ENCODE measurements around the gene HORMAD2.
"Not testable (repeated sequence)": the region's sequence is repeated elsewhere in the genome, so short reads cannot be mapped to it uniquely, and the experiment has no call there.

The HORMAD2 gene

DNA sequence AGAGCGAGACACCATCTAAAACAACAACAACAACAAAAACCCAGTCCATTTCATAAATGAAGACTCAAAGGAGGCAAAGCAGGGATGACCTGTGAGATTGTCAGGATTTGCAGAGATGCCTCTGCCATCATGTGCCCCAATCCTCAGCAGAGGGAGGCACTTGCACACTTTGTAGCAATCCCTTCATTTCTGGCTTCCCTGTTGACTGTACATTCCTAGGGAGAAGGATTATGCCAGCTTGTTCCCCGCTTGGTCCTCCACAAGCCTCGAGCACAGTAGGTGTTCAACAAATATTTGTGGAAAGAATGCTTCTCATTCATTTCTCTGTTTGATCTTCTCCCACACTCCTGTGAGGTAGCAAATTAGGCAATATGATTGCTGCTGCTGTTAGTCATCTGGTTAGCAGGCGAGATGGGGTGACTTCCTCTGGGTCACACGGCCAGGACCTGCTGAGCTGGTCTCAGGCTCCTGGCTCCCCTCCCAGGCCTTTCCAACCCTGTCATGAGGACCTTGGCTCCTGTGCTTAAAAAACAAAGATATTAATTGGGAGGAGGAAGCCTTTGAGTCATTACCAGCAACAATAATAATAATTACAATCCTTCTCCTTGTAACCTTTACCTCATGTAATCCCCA lies 132.2 kb downstream of the HORMAD2 start:
- DNase-seq: no peak

DNA sequence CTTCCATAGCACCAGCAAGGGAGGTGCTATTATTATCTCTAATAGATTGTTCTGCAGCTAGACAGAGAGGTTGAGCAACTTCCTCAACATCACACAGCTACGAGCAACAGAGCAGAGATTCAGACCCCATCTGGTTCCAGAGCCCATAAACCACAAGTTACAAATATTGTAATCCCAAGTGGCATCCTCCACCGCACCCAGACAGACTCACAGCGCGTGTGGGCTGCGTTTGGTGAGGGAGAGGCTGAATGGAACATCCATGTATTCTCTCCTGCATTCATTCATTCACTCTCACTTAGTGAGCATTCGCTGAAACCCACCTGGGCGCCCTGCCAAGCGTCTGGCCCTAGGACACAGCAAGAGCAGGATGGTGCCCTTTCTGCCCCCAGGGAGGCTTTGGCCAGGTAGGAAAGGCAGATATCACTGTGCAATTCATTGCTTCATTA lies 132.8 kb downstream of the HORMAD2 start:
- no peak for DNase-seq

DNA sequence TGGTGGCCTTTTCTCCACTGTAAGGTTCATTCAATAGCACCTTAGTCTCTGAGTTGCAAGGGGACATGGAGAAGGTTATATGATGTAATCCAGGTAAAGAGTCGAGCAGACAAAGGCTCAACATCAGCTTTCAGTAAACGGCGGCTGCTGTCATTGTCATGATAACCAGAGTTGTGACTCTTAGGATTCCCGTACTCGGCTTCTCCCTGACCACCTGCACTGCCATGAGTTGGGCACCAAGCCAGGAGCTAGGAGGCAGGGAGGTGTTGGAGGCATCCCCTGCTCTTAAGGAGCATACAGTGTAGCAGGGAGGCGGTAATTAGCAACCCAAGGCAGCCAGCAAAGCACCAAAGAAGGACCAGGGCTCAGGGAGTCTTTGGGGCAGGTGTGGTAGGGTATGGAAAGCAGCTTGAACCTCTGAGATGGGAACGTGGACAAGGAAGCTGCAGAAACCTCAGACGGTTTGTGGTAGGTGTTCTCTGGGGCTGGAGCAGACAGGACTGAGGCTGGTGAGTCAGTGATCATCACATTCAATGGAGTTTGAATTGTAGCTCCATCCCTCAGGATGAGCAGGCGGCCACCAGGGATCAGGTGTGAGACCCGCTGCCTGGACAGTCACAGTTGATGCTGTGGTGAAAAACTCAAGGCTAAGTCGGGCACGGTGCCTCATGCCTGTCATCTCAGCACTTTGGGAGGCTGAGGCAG lies 134.6 kb downstream of the HORMAD2 start:
- DNase-seq: no peak

DNA sequence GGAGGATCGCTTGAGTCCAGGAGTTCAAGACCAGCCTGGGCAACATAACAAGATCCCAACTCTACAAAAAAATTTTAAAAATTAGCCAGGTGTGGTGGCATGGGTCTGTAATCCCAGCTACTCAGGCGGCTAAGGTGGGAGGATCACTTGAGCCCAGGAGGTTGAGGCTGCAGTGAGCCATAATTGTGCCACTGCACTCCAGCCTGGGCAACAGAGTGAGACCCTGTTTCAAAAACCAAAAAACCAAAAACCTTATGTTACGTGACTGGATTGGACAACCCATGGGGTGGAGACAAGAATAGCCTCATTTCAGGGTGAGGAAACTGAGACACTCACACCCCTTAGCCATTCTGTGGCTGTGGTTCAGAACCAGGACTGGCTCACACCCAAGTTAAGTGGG lies 136.0 kb downstream of the HORMAD2 start:
- not testable (repeated sequence) for DNase-seq

DNA sequence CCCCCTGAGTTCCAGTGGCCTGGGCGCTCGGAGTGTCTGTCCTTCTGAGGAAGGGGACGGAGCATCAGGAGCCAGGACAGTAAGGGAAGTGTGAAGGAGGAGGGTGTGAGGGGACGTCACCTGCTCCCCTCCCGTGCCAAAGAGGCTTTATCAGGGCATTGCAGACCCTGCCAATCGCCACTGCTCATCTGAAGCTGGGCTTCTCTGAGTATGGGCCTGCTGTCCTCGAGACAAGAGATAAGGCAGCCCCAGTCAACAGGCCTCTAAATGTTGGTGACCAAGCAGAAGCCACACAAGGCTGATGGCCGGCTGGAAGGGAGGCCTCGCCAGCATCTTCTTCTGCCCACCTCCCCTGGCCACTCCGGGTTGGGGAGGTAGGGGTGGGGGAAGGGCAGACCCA lies 136.4 kb downstream of the HORMAD2 start:
- DNase-seq: no peak

DNA sequence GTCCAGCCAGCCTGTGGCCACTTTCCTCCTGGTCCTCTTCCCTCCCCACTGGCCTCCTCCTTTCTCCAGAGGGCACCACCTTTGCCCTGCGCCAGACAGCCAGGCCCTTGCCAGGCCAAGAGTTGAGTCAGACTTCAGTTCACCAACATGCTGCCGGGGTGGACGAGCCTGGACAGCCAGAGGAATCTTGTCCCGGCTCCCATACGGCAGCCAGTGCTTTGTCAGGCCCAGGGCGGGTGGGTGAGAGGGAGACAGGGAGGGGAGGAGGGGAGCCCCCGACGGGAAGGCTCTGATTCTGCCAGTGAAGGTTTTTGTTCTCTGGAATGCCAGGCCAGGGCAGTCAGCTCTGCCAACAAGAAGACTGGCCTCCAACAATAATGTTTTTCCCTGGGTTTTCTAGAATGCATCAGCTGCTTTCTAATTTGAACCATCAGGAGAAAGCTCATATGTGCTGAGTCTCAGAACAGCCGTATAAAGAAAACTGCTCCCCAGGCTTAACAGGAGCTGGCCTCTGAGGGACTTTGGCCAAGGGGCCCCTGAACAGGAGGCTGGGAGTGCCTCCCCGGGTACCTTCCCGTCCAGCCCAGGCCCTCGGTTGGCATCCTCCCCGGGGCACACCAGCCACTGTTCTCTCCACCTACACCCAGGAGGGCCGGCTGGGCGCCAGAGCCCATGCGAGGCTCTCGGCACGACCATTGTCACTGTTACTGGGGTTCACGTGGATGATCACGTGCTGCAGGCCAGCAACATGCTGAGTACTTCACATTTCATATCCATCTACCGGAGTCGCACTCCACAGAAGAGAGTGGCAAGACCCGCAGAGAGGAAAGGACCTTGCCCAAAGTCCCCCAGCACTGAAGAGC lies 137.7 kb downstream of the HORMAD2 start:
- DNase-seq: no peak

DNA sequence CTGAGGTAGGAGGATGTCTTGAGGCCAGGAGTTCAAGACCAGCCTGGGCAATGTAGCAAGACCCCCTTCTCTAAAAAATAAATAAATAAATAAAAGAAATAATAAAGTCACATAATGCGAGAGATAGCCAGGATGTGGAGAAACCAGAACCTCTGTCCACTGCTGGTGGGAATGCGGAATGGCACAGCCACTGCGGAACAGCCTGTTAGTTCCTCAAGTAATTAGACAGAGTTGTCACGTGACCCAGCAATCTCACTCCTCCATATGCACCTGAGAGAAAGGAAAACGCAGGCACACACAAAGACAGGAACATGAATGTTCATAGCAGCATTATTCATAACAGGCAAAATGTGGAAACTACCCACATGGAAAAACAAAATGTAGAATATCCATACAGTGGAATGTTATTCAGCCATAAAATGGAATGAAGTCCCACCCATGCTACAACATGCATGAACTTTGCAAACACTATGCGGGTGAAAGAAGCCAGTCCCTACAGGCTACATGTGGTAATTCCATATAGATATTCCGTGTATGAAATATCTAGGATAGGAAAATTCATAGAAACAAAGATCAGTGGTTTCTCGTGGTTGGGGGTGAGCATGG lies 138.9 kb downstream of the HORMAD2 start:
- DNase-seq: no peak

DNA sequence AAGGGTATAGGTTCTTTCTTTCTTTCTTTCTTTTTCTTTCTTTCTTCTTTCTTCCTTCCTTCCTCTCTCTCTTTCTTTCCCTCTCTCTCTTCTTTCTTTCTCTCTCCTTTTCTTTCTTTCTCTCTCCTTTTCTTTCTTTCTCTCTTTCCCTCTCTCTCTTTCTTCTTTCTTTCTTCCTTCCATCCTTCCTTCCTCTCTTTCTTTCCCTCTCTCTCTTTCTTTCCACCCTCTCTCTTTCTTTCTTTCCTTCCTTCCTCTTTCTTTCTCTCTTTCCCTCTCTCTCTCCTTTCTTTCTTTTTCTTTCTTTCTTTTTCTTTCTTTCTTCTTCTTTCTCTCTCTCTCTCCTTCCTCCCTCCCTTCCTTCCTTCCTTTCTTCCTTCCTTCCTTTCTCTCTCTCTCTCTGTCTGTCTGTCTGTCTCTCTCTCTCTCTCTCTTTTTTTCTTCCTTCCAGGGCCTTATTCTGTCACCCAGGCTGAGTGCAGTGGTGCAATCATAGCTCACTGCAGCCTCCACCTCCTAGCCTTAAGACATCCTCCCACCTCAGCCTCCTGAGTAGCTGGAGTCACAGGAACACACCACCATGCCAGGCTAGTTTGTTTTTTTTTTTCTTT lies 139.5 kb downstream of the HORMAD2 start:
- no peak for DNase-seq

DNA sequence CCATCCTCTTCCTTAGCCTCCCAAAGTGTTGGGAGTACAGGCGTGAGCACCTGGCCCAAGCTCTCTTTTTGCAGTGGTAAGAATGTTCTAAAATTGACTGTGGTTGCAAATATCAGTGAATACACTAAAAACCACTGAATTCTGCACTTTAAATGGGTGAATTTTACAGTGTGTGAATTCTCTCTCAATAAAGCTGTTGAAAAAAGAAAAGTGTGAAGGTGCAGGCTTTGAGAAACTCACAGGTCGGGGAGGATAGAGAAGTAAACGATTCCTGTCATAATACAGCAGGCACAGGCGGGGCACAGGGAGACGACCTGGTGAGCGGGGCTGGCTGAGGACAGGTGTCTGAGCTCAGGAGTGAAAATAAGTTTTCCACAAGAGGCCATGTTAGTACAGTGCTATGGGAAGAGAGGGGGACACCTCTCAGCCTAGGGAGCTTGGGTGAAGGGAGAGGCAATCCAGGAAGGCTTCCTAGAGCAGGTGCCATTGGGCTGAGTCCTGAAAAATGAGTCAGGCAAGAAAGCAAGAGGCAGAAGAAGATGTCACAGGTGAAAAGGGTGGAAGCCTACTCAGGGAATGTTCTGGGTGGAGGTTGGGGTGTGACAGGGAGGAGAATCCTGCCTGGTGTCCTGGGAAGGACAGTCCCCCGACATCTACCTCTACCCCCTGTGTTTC lies 140.2 kb downstream of the HORMAD2 start:
- no peak for DNase-seq

DNA sequence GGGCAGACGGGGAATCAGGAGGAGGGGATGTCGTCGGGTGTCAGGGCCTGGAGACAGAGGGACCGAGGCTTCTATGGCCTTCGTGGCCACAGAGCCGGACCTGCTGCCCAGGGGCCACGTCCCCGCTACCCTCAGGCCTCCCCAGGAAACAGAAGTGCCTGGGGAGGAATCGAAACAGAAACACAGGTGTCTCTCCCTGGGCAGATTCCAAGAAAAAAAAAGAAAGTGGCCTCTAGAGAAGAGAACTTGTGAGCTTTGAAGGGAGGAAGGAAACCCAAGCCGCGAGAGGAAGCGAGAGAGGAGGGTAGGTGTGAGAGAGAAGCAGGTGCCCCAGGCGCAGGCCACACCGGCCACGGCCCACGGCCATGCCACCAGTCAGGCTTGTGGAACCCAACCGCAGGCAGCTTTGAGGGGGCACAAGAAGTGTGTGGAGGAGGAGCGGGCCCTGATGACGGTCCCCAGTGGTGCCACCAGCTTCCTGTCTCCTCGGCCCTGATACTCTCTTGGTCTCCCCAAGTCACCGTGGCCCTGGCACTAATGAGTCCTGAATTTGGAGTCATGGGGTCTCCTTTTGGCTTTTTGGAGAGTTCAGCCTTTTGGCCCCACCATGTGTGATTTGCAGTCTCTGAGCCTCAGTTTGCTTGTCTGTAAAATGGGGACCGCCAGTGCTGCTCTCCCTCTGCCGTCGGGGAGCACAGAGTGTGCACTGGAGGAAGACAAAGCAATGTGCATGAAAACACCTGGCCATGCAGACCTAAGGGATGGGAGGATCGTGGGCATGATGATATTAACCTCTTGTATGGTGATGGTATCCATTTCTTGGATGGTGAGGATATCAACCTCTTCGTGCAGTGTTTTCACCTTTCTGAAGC lies 141.1 kb downstream of the HORMAD2 start:
- peak; percentile 30 for DNase-seq

DNA sequence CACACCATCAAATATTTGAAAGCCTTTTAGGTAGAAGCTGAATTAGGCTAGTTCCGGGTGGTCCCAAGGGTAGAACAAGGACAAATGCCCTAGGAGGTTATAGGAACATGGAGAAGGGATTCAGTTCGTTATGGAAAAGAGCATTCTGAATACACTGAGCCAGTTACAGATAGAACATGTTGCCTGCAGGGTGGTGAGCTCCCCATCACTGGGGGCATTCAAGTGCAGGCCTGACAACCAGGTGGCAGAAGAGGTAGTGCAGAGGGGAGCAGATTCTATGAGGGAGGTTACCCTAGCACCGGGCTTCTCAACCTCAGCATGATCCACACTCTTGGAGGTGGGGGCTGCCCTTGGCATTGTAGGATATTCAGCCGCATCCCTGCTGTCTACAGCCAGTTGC lies 142.1 kb downstream of the HORMAD2 start:
- DNase-seq: no peak

DNA sequence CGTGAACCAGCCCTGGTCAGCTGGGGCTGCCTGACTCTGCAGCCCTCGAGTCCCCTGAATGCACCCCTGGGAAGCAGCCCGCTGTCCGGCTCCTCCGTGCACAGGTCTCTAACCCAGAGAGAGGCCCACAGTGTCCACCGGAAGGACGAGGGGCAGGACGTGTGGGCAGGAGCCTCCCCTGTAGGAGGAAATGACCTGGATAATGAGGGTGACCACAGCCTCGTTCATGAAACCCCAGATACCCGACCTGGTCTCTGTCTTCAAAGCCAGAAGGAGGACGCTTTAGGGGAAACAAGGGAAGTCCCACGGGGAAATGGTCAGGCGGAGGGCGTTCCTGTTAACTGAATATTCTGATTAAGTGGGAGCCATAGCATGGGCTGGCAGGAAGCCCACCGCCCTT lies 143.0 kb downstream of the HORMAD2 start:
- DNase-seq: no peak

DNA sequence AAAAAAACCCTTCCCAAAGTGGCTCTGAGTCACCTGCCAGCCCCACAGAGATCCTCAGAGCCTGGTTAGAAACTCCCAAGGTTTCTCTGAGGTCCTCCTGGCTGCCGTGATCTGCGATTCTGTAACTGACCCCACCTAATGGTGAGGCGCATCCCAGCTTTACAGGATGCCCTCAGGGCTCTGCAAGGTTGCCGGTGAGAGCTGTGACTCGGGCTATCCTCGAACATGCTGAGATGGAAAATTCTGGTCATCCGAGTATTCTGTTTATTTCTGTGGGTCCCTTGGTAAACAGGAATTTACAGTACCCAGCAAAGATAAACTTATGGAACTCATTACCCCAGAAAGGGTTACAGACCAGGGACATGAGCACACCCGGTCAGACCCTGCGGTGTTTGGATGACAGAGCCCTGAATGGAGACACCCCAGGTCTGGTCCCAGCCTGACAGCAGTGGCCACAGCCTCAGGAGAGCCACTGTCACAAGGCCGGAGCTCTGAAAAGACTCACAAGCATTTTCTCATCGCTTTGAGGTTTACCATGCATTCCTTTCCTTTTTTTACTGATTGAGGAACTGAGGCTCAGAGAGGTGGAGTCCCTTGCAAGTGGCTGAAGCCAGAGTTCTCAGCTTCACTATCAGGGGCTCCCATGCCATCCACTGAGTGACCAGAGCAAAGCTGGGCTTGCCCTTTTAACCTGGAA lies 144.0 kb downstream of the HORMAD2 start:
- DNase-seq: no peak

DNA sequence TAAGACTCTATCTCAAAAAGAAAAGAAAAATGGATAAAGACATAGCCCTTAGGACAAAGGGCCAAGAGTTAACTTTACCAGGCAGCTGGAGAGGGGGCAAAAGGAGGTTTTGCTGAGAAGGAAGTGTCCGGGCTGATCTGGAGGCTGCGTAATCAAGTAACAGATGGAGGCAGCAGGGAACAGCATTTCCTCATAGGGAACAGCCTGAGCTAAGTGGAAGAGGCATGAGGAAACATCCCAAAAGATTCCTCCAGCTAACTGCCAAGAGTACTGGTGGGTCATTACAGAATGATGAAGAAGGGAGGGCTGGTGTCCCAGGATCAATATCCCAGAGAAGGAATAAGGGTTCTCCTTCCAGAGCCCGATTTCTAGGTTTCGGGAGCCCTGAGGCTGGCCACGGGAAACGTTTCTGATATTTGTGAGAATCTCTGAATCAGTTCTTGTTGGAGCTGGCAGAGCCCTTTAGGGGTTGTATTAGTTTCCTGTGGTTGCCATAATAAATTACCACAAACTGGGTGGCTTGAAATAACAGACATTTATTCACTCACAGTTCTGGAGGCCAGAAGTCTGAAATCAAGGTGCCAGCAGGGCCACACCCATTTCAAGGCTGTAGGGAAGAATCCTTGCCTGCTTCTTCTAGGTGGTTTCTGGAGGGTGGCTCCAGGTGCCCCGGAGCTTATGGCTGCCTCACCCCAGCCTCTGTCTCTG lies 145.1 kb downstream of the HORMAD2 start:
- DNase-seq: no peak

DNA sequence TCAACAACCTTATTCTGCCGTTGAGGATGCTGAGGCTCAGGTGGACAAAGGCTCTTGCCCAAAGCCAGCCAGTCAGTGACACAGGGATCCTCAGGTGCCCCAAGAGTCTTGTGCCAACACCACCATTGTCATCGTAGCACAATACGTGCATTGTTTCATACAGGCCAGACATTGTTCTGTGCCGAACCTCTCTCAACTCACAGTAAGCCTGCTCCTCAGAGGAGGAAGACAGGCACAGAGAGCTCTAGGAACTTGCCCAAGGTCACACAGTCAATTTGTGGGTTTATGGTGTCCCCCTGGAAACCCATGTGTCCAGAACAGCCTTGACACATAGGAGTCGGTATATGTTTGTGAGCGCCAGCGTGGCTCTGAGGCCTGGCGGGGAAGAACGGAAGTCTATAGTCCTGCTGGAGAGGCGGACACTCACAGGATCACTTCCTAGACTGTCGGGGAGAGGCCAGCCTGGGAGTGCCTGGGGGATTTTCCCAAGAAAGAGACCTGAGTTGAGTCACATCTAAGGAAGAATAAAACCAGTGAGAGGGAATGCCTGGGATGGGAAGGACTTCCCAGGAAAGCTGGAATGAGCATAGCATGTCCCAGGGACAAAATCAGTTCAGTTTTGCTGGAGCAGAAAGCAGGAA lies 146.0 kb downstream of the HORMAD2 start:
- no peak for DNase-seq

All from activated CD4-positive, alpha-beta T cell treated with anti-CD3 and anti-CD28 coated beads, Interleukin-2, amount 50 U/mL, for 1 hour (primary cell).